Measurements from ENCODE around the gene ADM2.
A peak's percentile ranks its signal among the peaks of the same experiment; 100 is the strongest.

ADM2 gene

DNA sequence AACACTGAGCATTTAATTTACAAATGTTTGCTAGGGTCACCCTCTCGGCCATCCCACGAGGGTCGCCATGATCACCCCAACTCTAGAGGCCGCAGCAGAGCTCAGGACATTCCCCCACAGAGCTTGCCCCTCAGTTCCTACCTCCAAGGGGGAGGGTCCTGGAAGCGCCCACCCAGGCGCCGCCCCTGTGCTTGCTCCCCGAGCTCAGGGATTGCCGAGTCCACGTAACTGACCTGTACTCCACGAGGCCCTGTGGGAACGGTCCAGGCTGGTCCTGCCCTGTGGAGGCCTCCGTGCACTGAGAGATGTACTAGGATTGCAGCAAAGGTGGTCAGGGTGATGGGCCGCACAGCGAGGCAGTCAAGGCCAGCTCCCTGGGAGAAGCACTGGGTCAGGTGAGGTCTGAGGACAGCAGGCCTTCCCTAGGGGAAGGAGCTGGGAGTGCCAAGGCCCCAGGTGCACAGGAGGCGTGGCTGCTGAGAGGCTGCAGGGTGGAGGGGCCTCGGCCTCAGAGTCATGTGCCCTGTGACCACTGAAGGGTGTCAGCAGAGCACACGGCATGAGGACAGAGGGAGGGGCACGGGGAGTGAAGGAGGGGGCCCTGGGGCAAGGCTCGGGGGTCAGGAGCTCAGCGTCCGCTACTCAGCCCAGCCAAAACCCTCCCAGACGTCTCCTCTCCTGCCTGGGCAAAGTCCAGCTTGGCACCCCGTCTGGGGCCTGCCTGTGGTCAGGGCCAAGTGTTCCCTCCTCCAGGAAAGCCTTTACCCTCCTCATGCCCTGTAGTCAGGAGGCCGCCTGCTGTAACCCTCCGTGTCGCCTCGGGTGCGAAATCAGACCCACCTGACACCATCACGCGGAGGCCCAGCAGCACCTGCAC is 2.9 kb downstream of the ADM2 start:
- DNase-seq (ENCODE audit: low spot score) = no peak

DNA sequence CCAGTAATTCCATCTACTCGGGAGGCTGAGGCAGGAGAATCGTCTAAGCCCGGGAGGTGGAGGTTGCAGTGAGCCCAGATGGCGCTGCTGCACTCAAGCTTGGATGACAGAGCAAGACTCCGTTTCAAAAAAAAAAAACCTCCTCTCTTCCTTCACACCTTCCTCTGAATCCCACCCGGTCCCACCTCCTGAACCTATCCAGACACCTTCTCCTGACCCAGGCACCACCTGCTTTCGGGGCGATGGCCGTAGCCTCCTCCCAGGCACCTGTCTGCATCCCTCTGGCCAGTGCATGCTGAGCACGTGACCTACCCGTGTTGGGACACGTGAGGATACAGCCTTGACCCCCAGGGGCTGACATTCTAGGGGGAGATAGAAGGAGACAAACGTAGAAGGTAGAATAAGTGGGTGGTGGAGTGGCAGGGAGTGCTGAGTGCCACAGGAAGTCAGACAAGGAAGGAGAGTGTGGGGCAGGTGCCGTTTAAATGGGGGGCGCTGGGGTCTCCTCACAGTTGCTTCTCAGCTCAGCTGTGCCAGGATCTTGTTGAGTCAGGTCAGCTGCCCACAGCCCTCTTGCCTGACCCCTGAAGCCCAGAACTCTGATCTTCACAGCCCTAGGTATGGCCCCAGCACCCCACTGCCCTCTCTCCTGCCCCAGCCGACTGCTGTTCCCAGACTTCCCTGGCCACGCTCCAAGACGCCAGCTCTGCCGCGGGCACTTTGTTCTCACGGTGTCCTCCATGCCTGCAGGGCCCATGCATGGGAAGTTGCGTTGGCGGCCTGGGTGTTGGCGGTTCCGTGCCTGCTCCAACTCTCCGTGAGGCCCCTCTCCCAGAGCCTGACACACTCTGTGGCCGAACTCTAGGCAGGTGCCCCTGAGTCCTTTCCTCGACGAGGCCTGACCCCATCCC is 4.1 kb downstream of the ADM2 start:
- DNase-seq (ENCODE audit: low spot score) = no peak

GRCh38 chr22:50486561-50487289 is 5.4 kb downstream of the ADM2 start, which contains the start of gene MIOX:
MIOX (plus strand) TSS chr22:50486859; CDS start chr22:50486898, 39 bp downstream.
- no peak for DNase-seq (ENCODE audit: low spot score)

- DNase-seq (ENCODE audit: low spot score) = no peak
Measured at GRCh38 chr22:50487290-50488005, 6.1 kb downstream of the ADM2 start.

DNA sequence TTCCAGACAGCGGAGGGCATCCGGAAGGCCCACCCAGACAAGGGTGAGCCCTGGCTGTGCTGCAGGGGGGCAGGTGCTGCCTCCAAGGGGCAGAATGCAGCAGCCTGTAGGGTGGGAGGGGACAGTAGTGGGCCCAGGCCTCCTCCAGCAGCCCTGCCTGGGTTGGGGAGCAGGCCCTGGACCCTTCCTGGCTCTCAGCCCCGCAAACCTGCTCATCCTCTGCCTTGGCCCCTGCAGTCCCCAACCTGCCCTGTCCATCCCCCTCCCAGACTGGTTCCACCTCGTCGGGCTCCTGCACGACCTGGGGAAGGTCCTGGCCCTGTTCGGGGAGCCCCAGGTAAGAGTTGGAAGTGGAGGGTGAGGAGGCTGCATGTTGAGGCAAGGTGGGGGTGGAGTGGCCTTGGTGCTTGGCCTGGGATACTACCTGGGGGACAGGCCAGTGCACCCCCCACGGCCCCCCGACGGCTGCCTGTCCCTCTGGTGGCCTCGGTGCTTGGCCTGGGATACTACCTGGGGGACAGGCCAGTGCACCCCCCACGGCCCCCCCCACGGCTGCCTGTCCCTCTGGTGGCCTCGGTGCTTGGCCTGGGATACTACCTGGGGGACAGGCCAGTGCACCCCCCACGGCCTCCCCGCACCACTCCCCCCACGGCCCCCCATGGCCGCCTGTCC is 6.8 kb downstream of the ADM2 start:
- DNase-seq (ENCODE audit: low spot score) = no peak

DNA sequence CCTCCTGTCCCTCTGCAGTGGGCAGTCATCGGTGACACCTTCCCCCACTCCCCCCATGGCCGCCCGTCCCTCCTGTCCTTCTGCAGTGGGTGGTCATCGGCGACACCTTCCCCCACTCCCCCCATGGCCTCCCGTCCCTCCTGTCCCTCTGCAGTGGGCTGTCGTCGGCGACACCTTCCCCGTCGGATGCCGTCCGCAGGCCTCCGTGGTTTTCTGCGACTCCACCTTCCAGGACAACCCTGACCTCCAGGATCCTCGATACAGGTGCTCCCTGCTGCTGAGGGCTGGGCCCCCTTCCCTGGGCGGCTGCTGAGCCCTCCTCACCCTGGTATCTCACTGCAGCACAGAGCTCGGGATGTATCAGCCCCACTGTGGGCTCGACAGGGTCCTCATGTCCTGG is 7.5 kb downstream of the ADM2 start:
- DNase-seq (ENCODE audit: low spot score) = no peak

GRCh38 chr22:50489363-50490243 is 8.3 kb downstream of the ADM2 start:
- DNase-seq (ENCODE audit: low spot score) = no peak

GRCh38 chr22:50490531-50491308 is 9.4 kb downstream of the ADM2 start:
- DNase-seq (ENCODE audit: low spot score) = no peak

GRCh38 chr22:50497093-50497492 is 15.8 kb downstream of the ADM2 start:
- no peak for DNase-seq (ENCODE audit: low spot score)

- DNase-seq (ENCODE audit: low spot score) = peak; percentile 81
Measured at GRCh38 chr22:50498322-50498890, 17.1 kb downstream of the ADM2 start.

- DNase-seq (ENCODE audit: low spot score) = no peak
Measured at GRCh38 chr22:50500452-50500851, 19.1 kb downstream of the ADM2 start.

DNA sequence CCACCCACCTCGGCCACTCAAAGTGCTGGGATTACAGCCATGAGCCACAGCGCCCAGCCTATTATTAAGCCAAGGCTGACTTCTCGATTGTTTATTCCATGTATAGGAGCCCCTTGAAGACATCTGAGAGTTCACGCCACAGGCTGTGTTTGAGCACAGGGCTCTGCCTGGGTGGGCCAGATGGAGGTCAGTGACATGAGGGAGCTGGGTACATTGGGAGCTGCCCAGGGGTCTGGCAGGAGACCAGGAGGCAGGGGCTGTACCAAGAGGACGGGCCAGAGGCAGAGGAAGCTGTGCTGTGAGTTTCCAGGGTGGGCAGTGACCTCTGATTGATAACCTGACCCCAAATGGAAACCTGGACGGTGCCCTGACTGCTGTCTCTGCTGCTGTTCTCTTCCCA is 20.8 kb downstream of the ADM2 start:
- no peak for DNase-seq (ENCODE audit: low spot score)

- no peak for DNase-seq (ENCODE audit: low spot score)
Measured at GRCh38 chr22:50502628-50503474, 21.5 kb downstream of the ADM2 start.

- DNase-seq (ENCODE audit: low spot score) = no peak
Measured at GRCh38 chr22:50503475-50504145, 22.3 kb downstream of the ADM2 start.

GRCh38 chr22:50504369-50505211 is 23.2 kb downstream of the ADM2 start:
- DNase-seq (ENCODE audit: low spot score) = no peak

- no peak for DNase-seq (ENCODE audit: low spot score)
Measured at GRCh38 chr22:50505276-50505775, 24.0 kb downstream of the ADM2 start.

Measured in SK-N-DZ (cell line).